Hepatocyte (in vitro differentiated cells): Measurements from ENCODE around the gene LRRIQ3. TPM values are rescaled to one million over a fixed set of nuclear protein-coding genes. Genes with fewer than 3 reads are reported as not detected.
"Not testable (repeated sequence)": the region's sequence is repeated elsewhere in the genome, so short reads cannot be mapped to it uniquely, and the experiment has no call there.

Source experiments
- DNase-seq: peaks from one replicate; pipeline ENCODE4 v3.0.0-alpha.2; 2016; ENCODE audit warnings: low spot score
- H2AFZ ChIP-seq: fragments of 200-600 bp; sonication (generic); 2 replicates; pipeline ENCODE4 v1.6.0; 2016; ENCODE audit warnings: antibody characterized with exemption, mild to moderate bottlenecking
- H3K27ac ChIP-seq: fragments of 200-600 bp; sonication (generic); 2 replicates; pipeline ENCODE4 v1.5.1; 2016; ENCODE audit warnings: mild to moderate bottlenecking
- H3K27me3 ChIP-seq: fragments of 200-600 bp; sonication (generic); 2 replicates; pipeline ENCODE4 v1.6.1; 2016
- H3K36me3 ChIP-seq: fragments of 200-600 bp; sonication (generic); replicated peaks from 2 replicates; pipeline ENCODE4 v1.5.1; 2016; ENCODE audit warnings: low read depth; ENCODE audit not compliant: insufficient read depth
- H3K4me1 ChIP-seq: fragments of 200-600 bp; sonication (generic); 2 replicates; pipeline ENCODE4 v1.5.1; 2016; ENCODE audit warnings: mild to moderate bottlenecking, moderate library complexity; ENCODE audit not compliant: insufficient read depth
- H3K4me2 ChIP-seq: fragments of 200-600 bp; sonication (generic); 2 replicates; pipeline ENCODE4 v1.6.0; 2016
- H3K4me3 ChIP-seq: fragments of 200-600 bp; sonication (generic); 2 replicates; pipeline ENCODE4 v1.5.1; 2016; ENCODE audit warnings: mild to moderate bottlenecking
- H3K79me2 ChIP-seq: fragments of 200-600 bp; sonication (generic); 2 replicates; pipeline ENCODE4 v1.6.0; 2017; ENCODE audit warnings: mild to moderate bottlenecking
- H3K9me2 ChIP-seq: fragments of 200-600 bp; sonication (generic); replicated peaks from 2 replicates; pipeline ENCODE4 v1.6.0; 2017; ENCODE audit warnings: mild to moderate bottlenecking; ENCODE audit not compliant: insufficient read depth
- H3K9me3 ChIP-seq: fragments of 200-600 bp; sonication (generic); 2 replicates; pipeline ENCODE4 v1.5.1; 2016; ENCODE audit warnings: low read depth, mild to moderate bottlenecking
- H4K20me1 ChIP-seq: fragments of 200-600 bp; sonication (generic); 2 replicates; pipeline ENCODE4 v1.6.0; 2016; ENCODE audit warnings: mild to moderate bottlenecking; ENCODE audit not compliant: insufficient read depth, poor library complexity, severe bottlenecking
- CTCF ChIP-seq: fragments of 200-600 bp; sonication (generic); IDR thresholded peaks from 2 replicates; pipeline ENCODE4 v1.5.1; 2016; ENCODE audit warnings: antibody characterized with exemption, mild to moderate bottlenecking; ENCODE audit not compliant: poor library complexity
- EZH2 ChIP-seq: fragments of 200-600 bp; sonication (generic); IDR thresholded peaks from 2 replicates; pipeline ENCODE4 v1.6.1; 2016; ENCODE audit warnings: antibody characterized with exemption, mild to moderate bottlenecking, borderline replicate concordance
- EZH2phosphoT487 ChIP-seq: fragments of 200-600 bp; sonication (generic); IDR thresholded peaks from one replicate; pipeline ENCODE4 v1.6.1; 2018; ENCODE audit warnings: antibody characterized with exemption, mild to moderate bottlenecking, low read depth, moderate library complexity; ENCODE audit not compliant: unreplicated experiment, severe bottlenecking
- WGBS: methylation state at CpG from one replicate; pipeline ENCODE4 v1.1.6; 2016; ENCODE audit warnings: low lambda C conversion rate; ENCODE audit errors: missing lambda C conversion rate; 5-methylcytosine and 5-hydroxymethylcytosine counted together
- polyA plus RNA-seq: library from polyadenylated mRNA; unstranded; fragments of >200 nt; fragmentation: Nextera tagmentation; extraction: Ambion mirVana; gene quantifications from 2 replicates; pipeline ENCODE4 v1.2.1, GENCODE V29; 2016
- total RNA-seq: library from RNA; depleted of rRNA; stranded (reverse); fragments of >200 nt; gene quantifications from 2 replicates; pipeline ENCODE4 v1.2.3, GENCODE V29; 2014

LRRIQ3 gene
- total and polyA plus RNA-seq, 2 experiments from 2014 or later, result 0.40 TPM; not detected in 1

- H3K4me3 ChIP-seq, result no peak overlapping the region
- no peaks in the 10 kb centered on the region for H3K4me1 ChIP-seq
- DNase-seq, result no peak
- TF ChIP-seq CTCF (no peak), EZH2phosphoT487 (no peak), EZH2 (no peak)
- no peaks in the 10 kb centered on the region for H3K79me2 ChIP-seq
- no peaks in the 10 kb centered on the region for H4K20me1 ChIP-seq
- H3K36me3 ChIP-seq, result no peaks in the 10 kb centered on the region
- H3K27me3 ChIP-seq, result no peaks in the 10 kb centered on the region
- WGBS, result 73% methylated on average over 5 of the region's 5 CpGs
- H3K27ac ChIP-seq, result no peak overlapping the region
- no peak overlapping the region for H3K4me2 ChIP-seq
- no peaks in the 10 kb centered on the region for H3K9me3 ChIP-seq
- no peaks in the 10 kb centered on the region for H3K9me2 ChIP-seq
- no peak overlapping the region for H2AFZ ChIP-seq
Measured at GRCh38 chr1:74162333-74162732, 35.6 kb downstream of the LRRIQ3 start.

- H4K20me1 ChIP-seq, result no peaks in the 10 kb centered on the region
- H3K9me3 ChIP-seq, result no peaks in the 10 kb centered on the region
- no peak overlapping the region for H3K27ac ChIP-seq
- H2AFZ ChIP-seq, result no peak overlapping the region
- no peaks in the 10 kb centered on the region for H3K9me2 ChIP-seq
- H3K4me1 ChIP-seq, result no peaks in the 10 kb centered on the region
- no peak overlapping the region for H3K4me3 ChIP-seq
- no peak for DNase-seq
- H3K27me3 ChIP-seq, result no peaks in the 10 kb centered on the region
- no peak overlapping the region for H3K4me2 ChIP-seq
- H3K36me3 ChIP-seq, result no peaks in the 10 kb centered on the region
- no peaks in the 10 kb centered on the region for H3K79me2 ChIP-seq
- TF ChIP-seq CTCF (no peak), EZH2phosphoT487 (no peak), EZH2 (no peak)
Measured at GRCh38 chr1:74161497-74161896, 36.5 kb downstream of the LRRIQ3 start.

GRCh38 chr1:74160046-74160445 is 37.9 kb downstream of the LRRIQ3 start:
- no peaks in the 10 kb centered on the region for H3K9me2 ChIP-seq
- no peaks in the 10 kb centered on the region for H3K9me3 ChIP-seq
- no peak overlapping the region for H2AFZ ChIP-seq
- no peaks in the 10 kb centered on the region for H4K20me1 ChIP-seq
- H3K27ac ChIP-seq, result no peak overlapping the region
- TF ChIP-seq EZH2 (no peak), CTCF (no peak), EZH2phosphoT487 (no peak)
- H3K36me3 ChIP-seq, result no peaks in the 10 kb centered on the region
- H3K4me3 ChIP-seq, result no peak overlapping the region
- WGBS, result 86% methylated on average over 2 of the region's 2 CpGs
- H3K4me1 ChIP-seq, result no peaks in the 10 kb centered on the region
- no peaks in the 10 kb centered on the region for H3K27me3 ChIP-seq
- H3K79me2 ChIP-seq, result no peaks in the 10 kb centered on the region
- no peak for DNase-seq
- H3K4me2 ChIP-seq, result no peak overlapping the region

- H2AFZ ChIP-seq, result no peak overlapping the region
- no peaks in the 10 kb centered on the region for H4K20me1 ChIP-seq
- H3K9me2 ChIP-seq, result no peaks in the 10 kb centered on the region
- H3K4me3 ChIP-seq, result no peak overlapping the region
- H3K79me2 ChIP-seq, result no peaks in the 10 kb centered on the region
- 94% methylated on average over 4 of the region's 4 CpGs for WGBS
- TF ChIP-seq CTCF (no peak), EZH2 (no peak), EZH2phosphoT487 (no peak)
- H3K4me1 ChIP-seq, result no peaks in the 10 kb centered on the region
- no peaks in the 10 kb centered on the region for H3K9me3 ChIP-seq
- no peak overlapping the region for H3K27ac ChIP-seq
- H3K36me3 ChIP-seq, result no peaks in the 10 kb centered on the region
- no peak overlapping the region for H3K4me2 ChIP-seq
- no peak for DNase-seq
- no peaks in the 10 kb centered on the region for H3K27me3 ChIP-seq
Measured at GRCh38 chr1:74145086-74145485, 52.9 kb downstream of the LRRIQ3 start.

- not testable (repeated sequence) for H3K9me2 ChIP-seq, H3K27ac ChIP-seq, H3K79me2 ChIP-seq, H3K36me3 ChIP-seq, H3K4me3 ChIP-seq, H3K4me1 ChIP-seq, H2AFZ ChIP-seq, DNase-seq, H3K27me3 ChIP-seq, H3K9me3 ChIP-seq, H3K4me2 ChIP-seq, H4K20me1 ChIP-seq
- 87% methylated on average over 4 of the region's 4 CpGs for WGBS
Measured at GRCh38 chr1:74117370-74117769, 80.6 kb downstream of the LRRIQ3 start.
